ENCODE data around the gene ADARB1.

ADARB1 gene

DNA sequence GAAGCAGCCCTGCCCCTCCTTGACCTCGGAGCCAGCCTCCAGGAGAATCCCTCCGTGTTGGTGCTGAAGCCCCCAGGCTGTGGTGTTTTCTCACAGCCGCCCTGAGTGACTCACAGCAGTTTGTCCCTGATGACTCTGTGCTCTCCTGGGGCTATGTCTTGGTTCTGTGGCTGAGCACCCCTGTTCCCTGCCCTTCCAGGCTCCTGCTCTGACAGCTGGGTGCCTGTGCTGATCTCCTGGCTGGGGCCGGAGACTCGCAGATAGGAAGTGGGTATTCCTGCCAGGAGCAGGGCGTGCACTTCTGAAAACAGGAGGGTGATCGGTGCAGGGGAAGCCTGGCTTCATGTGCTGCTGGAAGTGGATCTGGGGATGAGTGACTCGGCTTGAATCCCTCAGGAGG, 178.8 kb downstream of the ADARB1 start:
- no peak for DNase-seq (ENCODE audit: low spot score)
- TF ChIP-seq, protein P1, sequence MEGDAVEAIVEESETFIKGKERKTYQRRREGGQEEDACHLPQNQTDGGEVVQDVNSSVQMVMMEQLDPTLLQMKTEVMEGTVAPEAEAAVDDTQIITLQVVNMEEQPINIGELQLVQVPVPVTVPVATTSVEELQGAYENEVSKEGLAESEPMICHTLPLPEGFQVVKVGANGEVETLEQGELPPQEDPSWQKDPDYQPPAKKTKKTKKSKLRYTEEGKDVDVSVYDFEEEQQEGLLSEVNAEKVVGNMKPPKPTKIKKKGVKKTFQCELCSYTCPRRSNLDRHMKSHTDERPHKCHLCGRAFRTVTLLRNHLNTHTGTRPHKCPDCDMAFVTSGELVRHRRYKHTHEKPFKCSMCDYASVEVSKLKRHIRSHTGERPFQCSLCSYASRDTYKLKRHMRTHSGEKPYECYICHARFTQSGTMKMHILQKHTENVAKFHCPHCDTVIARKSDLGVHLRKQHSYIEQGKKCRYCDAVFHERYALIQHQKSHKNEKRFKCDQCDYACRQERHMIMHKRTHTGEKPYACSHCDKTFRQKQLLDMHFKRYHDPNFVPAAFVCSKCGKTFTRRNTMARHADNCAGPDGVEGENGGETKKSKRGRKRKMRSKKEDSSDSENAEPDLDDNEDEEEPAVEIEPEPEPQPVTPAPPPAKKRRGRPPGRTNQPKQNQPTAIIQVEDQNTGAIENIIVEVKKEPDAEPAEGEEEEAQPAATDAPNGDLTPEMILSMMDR (IDR thresholded peaks at IDR 0.05; ENCODE audit: extremely low read depth, missing control alignments) = no peak

DNA sequence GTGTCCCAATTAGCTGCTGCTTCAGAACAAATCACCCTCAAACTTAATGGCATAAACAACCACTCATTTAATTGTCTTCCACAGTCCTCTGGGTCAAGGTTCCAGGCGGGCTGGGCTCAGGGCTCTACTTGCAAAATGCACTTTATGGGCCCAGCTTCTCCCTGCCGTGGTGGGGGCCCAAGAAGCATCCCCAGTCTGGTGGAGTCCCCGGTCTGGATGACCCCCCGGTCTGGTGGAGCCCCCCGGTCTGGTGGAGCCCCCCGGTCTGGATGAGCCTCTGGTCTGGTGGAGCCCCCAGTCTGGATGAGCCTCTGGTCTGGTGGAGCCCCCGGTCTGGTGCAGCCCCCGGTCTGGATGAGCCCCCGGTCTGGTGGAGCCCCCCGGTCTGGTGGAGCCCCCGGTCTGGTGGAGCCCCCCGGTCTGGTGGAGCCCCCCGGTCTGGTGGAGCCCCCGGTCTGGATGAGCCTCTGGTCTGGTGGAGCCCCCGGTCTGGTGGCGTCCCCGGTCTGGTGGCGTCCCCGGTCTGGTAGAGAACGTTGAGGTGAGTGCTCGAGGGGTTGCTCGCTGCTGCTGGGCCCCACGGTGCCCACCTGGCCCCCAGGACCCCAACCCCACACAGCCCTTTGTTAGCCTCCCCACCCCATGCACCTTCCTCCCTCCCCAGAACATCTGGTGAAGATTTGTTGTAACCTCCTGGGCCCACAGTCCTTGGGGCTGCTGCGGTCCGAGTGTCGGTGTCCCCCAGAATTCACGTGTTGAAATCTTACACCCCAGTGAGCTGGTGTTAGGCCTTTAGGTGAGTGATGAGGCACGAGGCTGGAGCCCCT, 179.5 kb downstream of the ADARB1 start:
- DNase-seq (ENCODE audit: low spot score) = no peak
- TF ChIP-seq, protein P1 (IDR thresholded peaks at IDR 0.05; ENCODE audit: extremely low read depth, missing control alignments) = no peak

DNA sequence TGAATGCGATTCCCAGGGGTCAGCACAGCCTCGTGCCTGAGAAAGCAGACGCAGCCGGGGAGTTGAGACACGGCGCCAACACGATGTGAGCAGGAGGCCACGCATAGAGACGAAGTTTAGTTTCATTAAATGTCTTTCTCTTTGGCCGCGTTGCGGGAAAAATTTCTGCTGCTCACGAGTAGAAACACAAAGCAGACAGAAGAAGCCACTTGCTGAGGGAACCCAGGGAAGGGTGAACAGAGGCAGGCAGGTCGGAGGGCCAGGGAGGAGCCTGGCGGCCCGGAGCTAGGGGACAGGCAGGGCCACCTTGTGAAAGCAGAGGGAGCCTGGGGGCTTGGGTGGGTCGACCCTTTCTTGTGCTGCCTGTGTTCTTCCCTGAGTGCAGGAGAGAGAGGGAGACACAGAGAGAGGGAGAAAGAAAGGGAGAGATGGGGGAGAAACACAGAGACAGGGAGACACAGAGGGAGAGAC, 180.1 kb downstream of the ADARB1 start:
- TF ChIP-seq, protein P1 (IDR thresholded peaks at IDR 0.05; ENCODE audit: extremely low read depth, missing control alignments) = no peak
- DNase-seq (ENCODE audit: low spot score) = no peak

DNA sequence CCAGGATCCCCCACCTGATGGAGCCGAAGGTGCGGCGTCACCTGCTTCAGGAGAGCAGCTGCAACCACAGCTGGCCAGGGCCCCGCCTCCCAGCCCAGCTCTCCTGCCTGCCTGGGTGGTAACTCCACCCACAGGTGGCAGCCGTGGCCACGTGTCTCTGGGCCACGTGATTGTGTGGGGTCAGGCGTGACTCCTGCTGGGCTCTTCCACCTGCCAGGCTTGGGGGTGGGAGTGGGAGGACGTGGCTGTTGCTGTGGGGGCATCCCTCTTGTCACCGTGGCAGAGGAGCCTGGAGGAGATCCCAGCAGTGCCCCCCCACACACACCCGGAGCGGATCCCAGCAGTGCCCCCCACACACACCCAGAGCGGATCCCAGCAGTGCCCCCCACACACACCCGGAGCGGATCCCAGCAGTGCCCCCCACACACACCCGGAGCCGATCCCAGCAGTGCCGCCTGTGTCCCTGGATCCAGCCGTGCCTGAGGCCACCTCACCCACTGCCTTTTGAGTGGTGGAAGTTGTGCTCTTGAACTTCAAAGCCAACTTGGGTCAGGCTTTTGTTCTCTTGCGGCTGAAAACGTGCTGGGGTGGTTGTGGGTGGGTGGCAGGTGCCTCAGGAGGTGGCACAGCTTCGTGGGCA, 181.1 kb downstream of the ADARB1 start:
- DNase-seq (ENCODE audit: low spot score) = peak; percentile 43
- TF ChIP-seq, protein P1 (IDR thresholded peaks at IDR 0.05; ENCODE audit: extremely low read depth, missing control alignments) = no peak

DNA sequence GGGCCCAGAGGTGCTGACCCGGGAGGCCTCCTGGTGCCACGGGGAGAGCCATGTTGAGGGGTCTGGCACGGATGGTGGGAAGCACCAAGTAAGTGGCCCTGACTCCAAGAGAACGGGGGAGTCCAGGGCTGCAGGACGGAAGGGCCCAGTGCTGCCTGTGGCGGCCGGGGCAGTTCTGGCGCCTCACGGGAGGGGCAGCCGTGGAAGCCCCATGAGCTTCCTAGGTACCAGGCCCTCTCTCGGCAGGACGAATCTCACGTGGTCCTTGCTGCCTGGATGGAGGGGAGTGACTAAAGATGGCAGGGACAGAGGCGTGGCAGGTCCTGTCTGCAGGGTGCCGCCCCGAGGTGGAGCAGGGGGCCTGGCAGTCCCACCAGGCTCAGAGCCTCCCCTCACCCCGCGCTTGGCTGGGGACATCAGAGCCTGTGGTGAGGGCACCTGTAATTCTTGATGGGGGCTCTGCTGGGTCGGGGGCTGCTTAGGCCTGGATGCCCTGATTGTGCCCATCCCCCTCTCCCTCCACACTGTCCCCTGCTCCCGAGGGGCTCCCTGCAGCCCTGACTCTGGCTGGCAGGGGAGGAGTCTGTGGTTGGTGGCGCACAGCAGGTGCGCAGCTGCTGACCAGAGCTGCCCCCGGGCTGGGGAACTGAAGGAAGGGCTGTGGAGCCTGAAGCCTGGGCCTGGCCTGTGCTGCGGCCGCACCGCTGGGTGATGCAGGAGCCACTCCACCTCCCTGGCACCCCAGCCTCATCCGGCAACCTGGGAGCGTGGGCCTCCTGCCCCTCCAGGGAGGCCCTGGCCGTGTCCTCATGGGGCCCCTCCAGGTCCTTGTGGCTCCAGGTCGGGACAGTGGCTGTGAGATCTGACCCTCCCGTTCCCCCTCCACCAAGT, 181.9 kb downstream of the ADARB1 start:
- TF ChIP-seq, protein P1 (IDR thresholded peaks at IDR 0.05; ENCODE audit: extremely low read depth, missing control alignments) = no peak
- DNase-seq (ENCODE audit: low spot score) = no peak

DNA sequence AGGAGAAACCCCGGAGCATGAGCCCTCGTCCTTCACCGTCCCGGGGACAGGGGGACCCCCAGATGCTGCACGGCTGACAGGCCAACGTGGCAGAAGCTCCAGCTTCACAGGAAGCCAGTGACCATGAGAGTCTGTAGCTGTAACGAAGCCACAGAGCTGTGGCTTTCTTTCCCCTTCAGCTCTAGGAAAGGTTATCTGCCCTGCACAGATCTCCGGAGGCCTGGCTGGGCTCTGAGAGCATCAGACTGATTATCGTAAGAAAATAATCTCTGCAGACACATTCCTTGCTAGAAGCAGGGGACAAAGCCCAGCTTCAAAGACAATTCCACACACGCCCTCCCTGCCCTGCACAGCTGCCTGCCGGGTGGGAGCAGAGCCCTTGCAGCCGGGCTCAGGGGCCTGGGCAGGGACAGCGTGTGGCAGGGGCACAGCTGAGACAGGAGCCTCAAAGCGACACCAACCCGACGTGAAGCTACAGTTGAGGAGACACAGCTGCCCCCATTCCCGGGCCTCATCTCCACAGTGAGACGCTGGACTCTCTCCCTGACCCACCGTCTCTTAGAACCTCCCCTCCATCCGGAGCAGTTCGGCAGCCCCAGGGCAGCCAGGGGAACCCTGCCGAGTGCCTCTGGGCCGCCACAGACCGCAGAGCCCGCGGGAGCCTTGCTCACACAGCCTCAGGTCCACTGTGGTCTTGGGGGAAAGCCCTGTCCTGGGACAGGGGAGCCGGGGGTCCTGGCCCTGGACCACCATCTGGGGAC, 182.7 kb downstream of the ADARB1 start:
- peak; percentile 43 for DNase-seq (ENCODE audit: low spot score)
- TF ChIP-seq, protein P1 (IDR thresholded peaks at IDR 0.05; ENCODE audit: extremely low read depth, missing control alignments) = no peak

Measured in GM20000 (cell line).